C4-2B (cell line): ENCODE measurements around the gene CAPN9.

ENCODE experiments used
- H3K27ac ChIP-seq: fragments of 450-650 bp; 2 replicates; pipeline ENCODE4 v1.5.1; 2017
- ZFX ChIP-seq: fragments of 450-650 bp; IDR thresholded peaks from 2 replicates; pipeline ENCODE4 v1.6.1; 2017
- TF ChIP-seq, protein P1 (sequence below): fragments of 450-650 bp; conservative IDR thresholded peaks from 2 replicates; pipeline ENCODE4 v1.5.1; 2017; ENCODE audit warnings: mild to moderate bottlenecking

The CAPN9 gene

DNA sequence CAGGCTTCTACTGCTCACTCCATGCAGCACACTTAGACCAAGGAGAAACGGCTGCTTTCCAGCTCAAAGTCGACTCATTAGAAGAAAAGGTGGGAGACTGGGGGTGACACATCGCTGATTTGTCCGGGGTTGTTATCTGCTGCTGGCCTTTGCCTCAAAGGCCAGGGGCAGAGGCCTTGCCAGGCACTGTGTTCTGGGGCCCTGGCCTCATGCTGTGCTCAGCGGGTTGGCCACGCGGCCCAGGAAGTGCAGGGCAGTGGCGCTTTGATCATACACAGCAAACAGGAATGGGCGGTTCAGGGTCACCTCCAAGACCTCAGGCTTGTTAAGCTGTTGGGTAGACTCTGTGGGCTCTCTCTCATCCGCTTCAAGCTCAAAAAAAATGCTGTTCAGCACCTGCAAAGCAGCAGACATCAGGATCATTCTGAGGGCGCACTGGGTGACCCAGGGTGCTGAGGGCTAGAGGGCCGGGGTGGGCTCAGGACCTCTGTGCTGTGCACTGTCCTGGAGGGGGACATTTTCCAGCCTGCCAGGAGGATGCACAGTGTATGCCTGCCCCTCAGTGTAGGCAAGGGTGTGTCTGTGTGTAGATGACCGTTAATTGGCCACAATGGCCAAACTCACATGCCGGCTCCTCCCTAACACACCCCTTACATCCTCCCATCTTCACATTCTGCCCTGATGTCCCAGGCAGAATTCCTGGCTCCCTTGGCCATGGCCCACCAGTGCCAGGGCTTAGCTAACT is 44.1 kb upstream of the CAPN9 start:
- no peak for TF ChIP-seq ZFX
- TF ChIP-seq, protein P1, sequence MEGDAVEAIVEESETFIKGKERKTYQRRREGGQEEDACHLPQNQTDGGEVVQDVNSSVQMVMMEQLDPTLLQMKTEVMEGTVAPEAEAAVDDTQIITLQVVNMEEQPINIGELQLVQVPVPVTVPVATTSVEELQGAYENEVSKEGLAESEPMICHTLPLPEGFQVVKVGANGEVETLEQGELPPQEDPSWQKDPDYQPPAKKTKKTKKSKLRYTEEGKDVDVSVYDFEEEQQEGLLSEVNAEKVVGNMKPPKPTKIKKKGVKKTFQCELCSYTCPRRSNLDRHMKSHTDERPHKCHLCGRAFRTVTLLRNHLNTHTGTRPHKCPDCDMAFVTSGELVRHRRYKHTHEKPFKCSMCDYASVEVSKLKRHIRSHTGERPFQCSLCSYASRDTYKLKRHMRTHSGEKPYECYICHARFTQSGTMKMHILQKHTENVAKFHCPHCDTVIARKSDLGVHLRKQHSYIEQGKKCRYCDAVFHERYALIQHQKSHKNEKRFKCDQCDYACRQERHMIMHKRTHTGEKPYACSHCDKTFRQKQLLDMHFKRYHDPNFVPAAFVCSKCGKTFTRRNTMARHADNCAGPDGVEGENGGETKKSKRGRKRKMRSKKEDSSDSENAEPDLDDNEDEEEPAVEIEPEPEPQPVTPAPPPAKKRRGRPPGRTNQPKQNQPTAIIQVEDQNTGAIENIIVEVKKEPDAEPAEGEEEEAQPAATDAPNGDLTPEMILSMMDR = no peak
- no peak overlapping the region for H3K27ac ChIP-seq

GRCh38 chr1:230703679-230704385 is 43.4 kb upstream of the CAPN9 start:
- H3K27ac ChIP-seq = no peak overlapping the region
- no peak for TF ChIP-seq ZFX
- TF ChIP-seq, protein P1 = no peak

DNA sequence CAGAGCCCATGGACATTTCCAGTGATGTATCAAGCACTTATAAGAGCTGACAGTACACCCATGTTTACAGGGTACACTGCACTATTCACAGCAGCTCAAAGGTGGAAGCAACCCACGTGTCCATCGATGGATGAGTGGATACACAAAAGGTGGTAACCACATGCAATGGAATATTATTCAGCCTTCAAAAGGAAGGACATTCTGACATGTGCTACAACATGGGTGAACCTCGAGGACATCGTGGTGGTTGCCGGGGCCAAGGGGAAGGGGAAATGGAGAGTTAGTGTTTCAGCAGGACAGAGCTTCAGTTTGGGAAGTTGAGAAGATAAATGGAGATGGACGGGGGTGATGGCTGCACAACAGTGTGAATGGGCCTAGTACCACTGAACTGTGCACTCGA is 42.4 kb upstream of the CAPN9 start:
- H3K27ac ChIP-seq = no peak overlapping the region

GRCh38 chr1:230705289-230706019 is 41.7 kb upstream of the CAPN9 start:
- H3K27ac ChIP-seq = no peak overlapping the region
- TF ChIP-seq, protein P1 = no peak
- no peak for TF ChIP-seq ZFX

More for the DNA sequence above, 42.4 kb upstream of the CAPN9 start:
- no peak for TF ChIP-seq ZFX
- TF ChIP-seq, protein P1 = no peak

GRCh38 chr1:230706020-230706699 is 41.0 kb upstream of the CAPN9 start:
- H3K27ac ChIP-seq = no peak overlapping the region
- TF ChIP-seq ZFX = no peak
- TF ChIP-seq, protein P1 = no peak

DNA sequence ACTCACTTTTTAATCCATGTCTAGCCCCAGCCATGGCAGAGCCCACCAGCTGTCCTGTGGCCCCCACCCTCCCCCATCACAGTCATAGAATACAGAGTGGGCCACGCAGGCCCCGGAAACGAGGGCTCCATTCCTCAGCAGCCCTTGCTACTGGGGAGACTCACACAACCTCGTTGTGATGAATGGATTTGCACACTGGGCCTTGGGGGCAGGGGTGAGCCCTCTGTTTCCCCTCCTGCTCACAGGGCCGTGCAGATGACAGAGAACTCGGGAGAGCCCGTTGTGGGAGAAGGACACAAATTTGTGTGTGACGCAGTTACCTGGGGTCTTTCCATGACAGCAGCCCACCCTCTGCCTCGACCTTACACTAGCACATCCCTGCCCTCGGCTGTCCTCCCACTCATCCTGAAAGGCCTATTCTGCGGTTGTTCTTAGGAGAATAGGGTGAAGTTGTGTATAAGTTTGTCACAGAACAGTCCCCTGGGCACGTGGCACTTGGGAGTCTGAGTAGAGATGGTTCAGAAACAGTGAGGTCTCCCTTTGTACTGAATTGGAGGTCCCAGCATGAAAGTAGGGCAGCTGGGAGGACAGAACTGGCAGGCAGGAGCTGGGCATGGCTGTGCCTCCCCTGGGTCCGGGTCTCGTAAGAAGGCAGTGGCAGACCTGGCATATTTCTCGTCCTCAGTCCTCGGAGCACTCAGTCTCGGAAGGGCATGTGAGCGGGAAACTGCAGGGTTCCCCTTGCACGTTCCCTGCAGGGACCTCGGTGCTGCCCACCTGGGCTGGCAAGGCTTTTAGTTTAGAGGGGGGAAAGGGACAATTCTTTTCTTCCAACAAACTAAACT is 40.1 kb upstream of the CAPN9 start:
- TF ChIP-seq ZFX = no peak
- TF ChIP-seq, protein P1 = no peak
- no peak overlapping the region for H3K27ac ChIP-seq
